ENCODE data around the gene ERCC4.
"Not testable (repeated sequence)": the region's sequence is repeated elsewhere in the genome, so short reads cannot be mapped to it uniquely, and the experiment has no call there.

The ERCC4 gene

GRCh38 chr16:13897806-13898205 is 22.1 kb upstream of the ERCC4 start:
- Histone ChIP-seq H3K27ac (no peak overlapping the region), H3K4me3 (ENCODE audit: low read depth, low read length) (no peak overlapping the region), H3K36me3 (no peaks in the 10 kb centered on the region), H3K27me3 (ENCODE audit: insufficient read depth, low read depth, severe bottlenecking) (peaks cover 28% of the 10 kb centered on the region), H3K9me3 (ENCODE audit: severe bottlenecking) (peaks cover 2% of the 10 kb centered on the region)
- DNase-seq = no peak
- TF ChIP-seq CTCF (IDR thresholded peaks at IDR 0.05; ENCODE audit: low read depth, low read length) = no peak

- H3K27ac ChIP-seq = no peak overlapping the region
- no peak for TF ChIP-seq CTCF (IDR thresholded peaks at IDR 0.05; ENCODE audit: low read depth, low read length)
- no peak overlapping the region for H3K4me3 ChIP-seq (ENCODE audit: low read depth, low read length)
- DNase-seq = no peak
- H3K27me3 ChIP-seq (ENCODE audit: insufficient read depth, low read depth, severe bottlenecking) = peaks cover 28% of the 10 kb centered on the region
- H3K9me3 ChIP-seq (ENCODE audit: severe bottlenecking) = peaks cover 2% of the 10 kb centered on the region
- no peaks in the 10 kb centered on the region for H3K36me3 ChIP-seq
These were observed 21.7 kb upstream of the ERCC4 start for GRCh38 chr16:13898233-13898632.

- no peak for TF ChIP-seq CTCF (IDR thresholded peaks at IDR 0.05; ENCODE audit: low read depth, low read length)
- Histone ChIP-seq H3K9me3 (ENCODE audit: severe bottlenecking) (peaks cover 9% of the 10 kb centered on the region), H3K27me3 (ENCODE audit: insufficient read depth, low read depth, severe bottlenecking) (peaks cover 3% of the 10 kb centered on the region), H3K4me3 (ENCODE audit: low read depth, low read length) (no peak overlapping the region), H3K36me3 (no peaks in the 10 kb centered on the region), H3K27ac (no peak overlapping the region)
- DNase-seq = no peak
These were observed 17.9 kb upstream of the ERCC4 start for GRCh38 chr16:13902052-13902451.

- H3K27me3 ChIP-seq (ENCODE audit: insufficient read depth, low read depth, severe bottlenecking) = peaks cover 3% of the 10 kb centered on the region
- H3K27ac ChIP-seq = no peak overlapping the region
- H3K9me3 ChIP-seq (ENCODE audit: severe bottlenecking) = peaks cover 9% of the 10 kb centered on the region
- no peak for TF ChIP-seq CTCF (IDR thresholded peaks at IDR 0.05; ENCODE audit: low read depth, low read length)
- H3K36me3 ChIP-seq = no peaks in the 10 kb centered on the region
- no peak overlapping the region for H3K4me3 ChIP-seq (ENCODE audit: low read depth, low read length)
- no peak for DNase-seq
These were observed 17.3 kb upstream of the ERCC4 start for GRCh38 chr16:13902677-13903076.

- H3K9me3 ChIP-seq (ENCODE audit: severe bottlenecking) = peaks cover 9% of the 10 kb centered on the region
- no peak overlapping the region for H3K4me3 ChIP-seq (ENCODE audit: low read depth, low read length)
- DNase-seq = no peak
- no peaks in the 10 kb centered on the region for H3K36me3 ChIP-seq
- no peaks in the 10 kb centered on the region for H3K27me3 ChIP-seq (ENCODE audit: insufficient read depth, low read depth, severe bottlenecking)
- no peak for TF ChIP-seq CTCF (IDR thresholded peaks at IDR 0.05; ENCODE audit: low read depth, low read length)
- no peak overlapping the region for H3K27ac ChIP-seq
These were observed 15.7 kb upstream of the ERCC4 start for GRCh38 chr16:13904179-13904691.

- TF ChIP-seq CTCF (IDR thresholded peaks at IDR 0.05; ENCODE audit: low read depth, low read length) = peak; percentile 64
- not testable (repeated sequence) for H3K27me3 ChIP-seq (ENCODE audit: insufficient read depth, low read depth, severe bottlenecking); H3K9me3 ChIP-seq (ENCODE audit: severe bottlenecking); H3K4me3 ChIP-seq (ENCODE audit: low read depth, low read length); H3K36me3 ChIP-seq; H3K27ac ChIP-seq
- peak; percentile 67 for DNase-seq
These were observed 15.1 kb upstream of the ERCC4 start for GRCh38 chr16:13904822-13905221.
